SK-N-SH (cell line): ENCODE results near the gene POLR1C. TPM values are rescaled to one million over a fixed set of nuclear protein-coding genes. Genes with fewer than 3 reads are reported as not detected.

Experiments
- CTCF ChIA-PET: fragments of 300-600, 350-600 bp; formaldehyde crosslinking; extraction: SDS; loops from one replicate; lab custom pipeline; 2021; lab: Yijun Ruan, JAX
- POLR2A ChIA-PET: fragments of 350-600 bp; sonication (Branson Sonifier 250); formaldehyde crosslinking; extraction: SDS; loops from one replicate; lab custom pipeline; 2020; ENCODE audit warnings: antibody characterized with exemption, inconsistent platforms; lab: Yijun Ruan, JAX
- DNase-seq: peaks from one replicate; pipeline ENCODE4 v3.0.0; 2012
- H2AFZ ChIP-seq: fragments of 200-600 bp; sonication (generic); 2 replicates; pipeline ENCODE4 v1.8.1; 2016; ENCODE audit warnings: antibody characterized with exemption, mild to moderate bottlenecking, low read depth
- H3F3A ChIP-seq: fragments of 200-600 bp; sonication (generic); replicated peaks from 2 replicates; pipeline ENCODE3; 2016; ENCODE audit warnings: antibody characterized with exemption, mild to moderate bottlenecking; ENCODE audit not compliant: insufficient read depth
- H3K27ac ChIP-seq, 2 experiments: fragments of 200-500 bp in 1 of 2; fragments of 200-600 bp in 1 of 2; sonication (Bioruptor generic) in 1 of 2; sonication (generic), shearing (Covaris generic) in 1 of 2; 2 replicates each; pipeline versions ENCODE4 v1.5.1 to v1.6.1; 2014 to 2016; ENCODE audit warnings: low read depth in 2 of 2, inconsistent platforms in 1 of 2, low read length in 1 of 2, mild to moderate bottlenecking in 1 of 2, mixed read lengths in 1 of 2
- H3K27me3 ChIP-seq: fragments of 200-600 bp; sonication (generic), shearing (Covaris generic); 2 replicates; pipeline ENCODE4 v1.6.1; 2016; ENCODE audit warnings: mixed run types; ENCODE audit not compliant: insufficient read depth
- H3K36me3 ChIP-seq, 2 experiments: fragments of 200-500 bp in 1 of 2; fragments of 200-600 bp in 1 of 2; sonication (Bioruptor generic) in 1 of 2; sonication (generic) in 1 of 2; replicated peaks in 1 of 2; 2 replicates each; pipeline versions ENCODE3 to v1.5.1; 2014 to 2016; ENCODE audit warnings: low read length in 1 of 2, mild to moderate bottlenecking in 1 of 2; ENCODE audit not compliant: insufficient read depth in 2 of 2, control insufficient read depth in 1 of 2
- H3K4me1 ChIP-seq, 2 experiments: fragments of 200-500 bp in 1 of 2; fragments of 200-600 bp in 1 of 2; sonication (Bioruptor generic) in 1 of 2; sonication (generic), shearing (Covaris generic) in 1 of 2; 2 replicates each; pipeline versions ENCODE4 v1.5.1 to v1.6.1; 2014 to 2016; ENCODE audit warnings: low read depth in 1 of 2, low read length in 1 of 2, mixed run types in 1 of 2; ENCODE audit not compliant: insufficient read depth in 2 of 2, control insufficient read depth in 1 of 2
- H3K4me2 ChIP-seq: fragments of 200-600 bp; sonication (generic), shearing (Covaris generic); 2 replicates; pipeline ENCODE4 v1.6.1; 2017; ENCODE audit warnings: mixed run types
- H3K4me3 ChIP-seq, 2 experiments: fragments of 200-500 bp in 1 of 2; fragments of 200-600 bp in 1 of 2; sonication (Bioruptor generic) in 1 of 2; sonication (generic), shearing (Covaris generic) in 1 of 2; 2 replicates each; pipeline versions ENCODE4 v1.5.1 to v1.8.1; 2014 to 2016; ENCODE audit warnings: low read depth in 2 of 2, inconsistent platforms in 1 of 2, low read length in 1 of 2, mild to moderate bottlenecking in 1 of 2, mixed read lengths in 1 of 2, moderate library complexity in 1 of 2
- H3K79me2 ChIP-seq: fragments of 200-600 bp; sonication (generic); 2 replicates; pipeline ENCODE4 v1.8.1; 2017; ENCODE audit warnings: mild to moderate bottlenecking; ENCODE audit not compliant: insufficient read depth
- H3K9ac ChIP-seq: fragments of 200-600 bp; sonication (generic); 2 replicates; pipeline ENCODE4 v1.6.1; 2017; ENCODE audit warnings: mixed run types
- H3K9me2 ChIP-seq: fragments of 200-600 bp; sonication (generic); 2 replicates; pipeline ENCODE4 v1.6.1; 2017; ENCODE audit warnings: mixed run types
- H3K9me3 ChIP-seq: fragments of 200-600 bp; sonication (generic); 2 replicates; pipeline ENCODE4 v1.6.1; 2017; ENCODE audit warnings: mixed run types, mild to moderate bottlenecking, moderate library complexity
- H4K20me1 ChIP-seq: fragments of 200-600 bp; sonication (generic); 2 replicates; pipeline ENCODE4 v1.6.1; 2017; ENCODE audit warnings: mild to moderate bottlenecking, mixed run types; ENCODE audit not compliant: insufficient read depth
- CHD2 ChIP-seq: fragments of 150-350 bp; IDR thresholded peaks from 2 replicates; pipeline ENCODE4 v1.6.1; 2018; ENCODE audit warnings: low read length; ENCODE audit not compliant: partially characterized antibody
- CTCF ChIP-seq: fragments of 200-600 bp; sonication (generic); IDR thresholded peaks from 2 replicates; pipeline ENCODE4 v1.6.1; 2017; ENCODE audit warnings: antibody characterized with exemption, mild to moderate bottlenecking, moderate library complexity
- ELF1 ChIP-seq: IDR thresholded peaks from 2 replicates; pipeline ENCODE4 v1.4.0; 2012
- EZH2phosphoT487 ChIP-seq: fragments of 200-600 bp; sonication (generic); IDR thresholded peaks from 2 replicates; pipeline ENCODE4 v1.6.1; 2017; ENCODE audit warnings: low read depth, mixed run types, mild to moderate bottlenecking, antibody characterized with exemption, moderate library complexity, borderline replicate concordance
- FOXJ3 ChIP-seq: sonication (generic); formaldehyde crosslinking; IDR thresholded peaks from 2 replicates; pipeline ENCODE4 v1.5.1; 2020; ENCODE audit warnings: mild to moderate bottlenecking, missing genetic modification reagents
- GATA2 ChIP-seq: sonication (generic); formaldehyde crosslinking; IDR thresholded peaks from 2 replicates; pipeline ENCODE4 v1.5.0; 2020; ENCODE audit warnings: mild to moderate bottlenecking, missing genetic modification reagents
- IRF3 ChIP-seq: fragments of 150-350 bp; IDR thresholded peaks from 2 replicates; pipeline ENCODE4 v1.6.1; 2016; ENCODE audit warnings: mild to moderate bottlenecking, low read depth, low read length
- JUND ChIP-seq: IDR thresholded peaks from 2 replicates; pipeline ENCODE4 v1.4.0; 2012
- MEF2A ChIP-seq: IDR thresholded peaks from 2 replicates; pipeline ENCODE4 v1.4.0; 2012; ENCODE audit warnings: low read depth, borderline replicate concordance
- NRF1 ChIP-seq: IDR thresholded peaks from 2 replicates; pipeline ENCODE4 v1.6.1; 2012; ENCODE audit warnings: low read depth, mild to moderate bottlenecking, low read length
- RFX5 ChIP-seq: IDR thresholded peaks from 2 replicates; pipeline ENCODE4 v1.6.1; 2012; ENCODE audit warnings: mild to moderate bottlenecking, improper control_type of control experiment, low read length
- SMC3 ChIP-seq: IDR thresholded peaks from 2 replicates; pipeline ENCODE4 v1.6.1; 2012; ENCODE audit warnings: low read depth, low read length, improper control_type of control experiment
- TAF1 ChIP-seq: IDR thresholded peaks from 2 replicates; pipeline ENCODE4 v1.6.1; 2012; ENCODE audit warnings: low read depth, mild to moderate bottlenecking, low read length, moderate library complexity, borderline replicate concordance
- TCF12 ChIP-seq: IDR thresholded peaks from 2 replicates; pipeline ENCODE4 v1.4.0; 2012
- USF1 ChIP-seq: IDR thresholded peaks from 2 replicates; pipeline ENCODE4 v1.4.0; 2012; ENCODE audit warnings: low read depth, borderline replicate concordance
- USF2 ChIP-seq: fragments of 150-350 bp; IDR thresholded peaks from 2 replicates; pipeline ENCODE4 v1.6.1; 2017; ENCODE audit warnings: antibody characterized with exemption, low read length, low read depth, borderline replicate concordance
- YY1 ChIP-seq: IDR thresholded peaks from 2 replicates; pipeline ENCODE4 v1.4.0; 2012; ENCODE audit warnings: low read depth, mild to moderate bottlenecking
- WGBS: methylation state at CpG from one replicate; pipeline ENCODE4 v1.1.6; 2017; ENCODE audit warnings: low lambda C conversion rate; 5-methylcytosine and 5-hydroxymethylcytosine counted together
- polyA plus RNA-seq, 3 experiments: library from polyadenylated mRNA; depleted of rRNA; stranded (reverse); fragments of >200 nt; gene quantifications; 2 replicates each; pipeline ENCODE4 v1.2.3, GENCODE V29; 2012

POLR1C gene
- polyA plus RNA-seq, 1 of the 3 experiments (the other 2 are of a cell fraction) = 59.1 TPM

- Histone ChIP-seq H3K9me3 (no peaks in the 10 kb centered on the region), H3K79me2 (no peaks in the 10 kb centered on the region), H2AFZ (no peak overlapping the region), H3K4me1 (peaks cover 0 to 20% of the 10 kb centered on the region in 2 experiments; a peak in 1 of 4 replicates), H3K9ac (no peak overlapping the region), H4K20me1 (0 out of 2 replicates have a peak, but pooled peaks cover 4% of the 10 kb centered on the region), H3F3A (no peaks in the 10 kb centered on the region), H3K4me2 (no peak overlapping the region), H3K27ac (no peak overlapping the region; a peak in 1 of 4 replicates), H3K27me3 (no peaks in the 10 kb centered on the region), H3K36me3 (peaks cover 6 to 42% of the 10 kb centered on the region in 2 experiments), H3K4me3 (no peak overlapping the region), H3K9me2 (no peaks in the 10 kb centered on the region)
- CTCF ChIA-PET = interaction anchor here (0.7 to 22.4 kb wide), 11 partner anchors 14 to 127 kb away, joined by 3 to 382 read pairs (median 7); partner anchors contain the start of genes DLK2 and TJAP1
- no peak for TF ChIP-seq EZH2phosphoT487
- no peak for TF ChIP-seq NRF1
- no peak for TF ChIP-seq CTCF
- no peak for TF ChIP-seq TAF1
- no peak for TF ChIP-seq JUND
- no peak for TF ChIP-seq USF1
- TF ChIP-seq YY1 = no peak
- 97% methylated on average over 10 of the region's 26 CpGs for WGBS
- POLR2A ChIA-PET = interaction anchor here (0.7 to 1.9 kb wide), 4 partner anchors 11 to 70 kb away, joined by 3 to 6 read pairs (median 3); partner anchors contain the start of genes POLR1C and YIPF3
- DNase-seq = no peak
Measured at GRCh38 chr6:43504756-43505593, 11.9 kb upstream of the POLR1C start.

GRCh38 chr6:43505718-43506117 lies 11.2 kb upstream of the POLR1C start:
- H4K20me1 ChIP-seq = 0 out of 2 replicates have a peak, but pooled peaks cover 4% of the 10 kb centered on the region
- H3K27me3 ChIP-seq = no peaks in the 10 kb centered on the region
- H3K9me2 ChIP-seq = no peaks in the 10 kb centered on the region
- no peak for DNase-seq
- H3F3A ChIP-seq = peaks cover 3% of the 10 kb centered on the region
- CTCF ChIA-PET = interaction anchor here (0.7 to 22.4 kb wide), 25 partner anchors 9 to 136 kb away, joined by 3 to 382 read pairs (median 4); partner anchors contain the start of genes DLK2, TJAP1 and ZNF318
- no peaks in the 10 kb centered on the region for H3K9me3 ChIP-seq
- no peak overlapping the region for H3K9ac ChIP-seq
- 58% methylated on average over 3 of the region's 6 CpGs for WGBS
- no peak overlapping the region for H2AFZ ChIP-seq
- no peak overlapping the region for H3K4me2 ChIP-seq
- no peaks in the 10 kb centered on the region for H3K79me2 ChIP-seq
- H3K36me3 ChIP-seq = peaks cover 0 to 36% of the 10 kb centered on the region in 2 experiments
- H3K4me3 ChIP-seq = no peak overlapping the region
- H3K4me1 ChIP-seq = peaks cover 0 to 25% of the 10 kb centered on the region in 2 experiments; a peak in 1 of 4 replicates
- H3K27ac ChIP-seq = no peak overlapping the region
- POLR2A ChIA-PET = interaction anchor here (0.6 to 2.5 kb wide), 5 partner anchors 11 to 71 kb away, joined by 3 to 8 read pairs (median 4); partner anchors contain the start of genes POLR1C and YIPF3
- TF ChIP-seq USF2 (no peak), MEF2A (no peak), NRF1 (no peak), RFX5 (no peak), GATA2 (no peak), CHD2 (no peak), TCF12 (no peak), TAF1 (no peak), FOXJ3 (CRISPR knock-in tag) (no peak), IRF3 (no peak), ELF1 (no peak), CTCF (no peak), SMC3 (no peak), USF1 (no peak)
